ENCODE results near the gene PPP2R2C.

GRCh38 chr4:6306299-6306698 lies 166.1 kb downstream of the PPP2R2C start:
- TF ChIP-seq POLR2A (IDR thresholded peaks at IDR 0.05) (no peak), CTCF (IDR thresholded peaks at IDR 0.05 in 8 of 11, conservative IDR thresholded peaks at IDR 0.05 in 3 of 11) (no peak)
